Neural cell (in vitro differentiated cells): ENCODE results near the gene GIPC3.

Source experiments
- POLR2AphosphoS5 ChIP-seq: IDR thresholded peaks from 2 replicates; pipeline ENCODE4 v1.6.1; 2012
- TF ChIP-seq, protein P1 (sequence below): fragments of 450-650 bp; IDR thresholded peaks from 2 replicates; pipeline ENCODE4 v1.5.1; 2014; ENCODE audit warnings: antibody characterized with exemption, mild to moderate bottlenecking, moderate library complexity; ENCODE audit not compliant: poor library complexity, severe bottlenecking

DNA sequence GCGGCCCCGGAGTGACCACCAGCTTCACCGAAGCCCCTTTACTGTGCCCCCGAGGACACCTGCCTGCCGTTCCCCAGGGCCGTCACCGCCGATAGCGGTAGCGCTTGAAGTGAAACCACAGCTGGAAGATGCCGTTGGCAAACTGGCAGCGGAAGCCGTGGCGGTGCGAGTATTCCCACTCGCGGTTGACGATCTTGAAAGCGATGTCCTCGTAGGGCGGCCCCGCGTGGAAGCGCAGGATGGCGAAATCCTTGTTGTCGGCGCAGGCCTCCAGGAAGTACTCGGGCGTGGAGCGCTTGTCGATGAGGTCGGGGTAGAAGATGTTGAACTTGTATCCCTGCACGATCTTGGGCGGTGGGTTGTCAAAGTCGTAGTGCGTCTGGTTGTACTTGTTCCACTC is 26.6 kb downstream of the GIPC3 start:
- TF ChIP-seq POLR2AphosphoS5: no peak
- TF ChIP-seq, protein P1, sequence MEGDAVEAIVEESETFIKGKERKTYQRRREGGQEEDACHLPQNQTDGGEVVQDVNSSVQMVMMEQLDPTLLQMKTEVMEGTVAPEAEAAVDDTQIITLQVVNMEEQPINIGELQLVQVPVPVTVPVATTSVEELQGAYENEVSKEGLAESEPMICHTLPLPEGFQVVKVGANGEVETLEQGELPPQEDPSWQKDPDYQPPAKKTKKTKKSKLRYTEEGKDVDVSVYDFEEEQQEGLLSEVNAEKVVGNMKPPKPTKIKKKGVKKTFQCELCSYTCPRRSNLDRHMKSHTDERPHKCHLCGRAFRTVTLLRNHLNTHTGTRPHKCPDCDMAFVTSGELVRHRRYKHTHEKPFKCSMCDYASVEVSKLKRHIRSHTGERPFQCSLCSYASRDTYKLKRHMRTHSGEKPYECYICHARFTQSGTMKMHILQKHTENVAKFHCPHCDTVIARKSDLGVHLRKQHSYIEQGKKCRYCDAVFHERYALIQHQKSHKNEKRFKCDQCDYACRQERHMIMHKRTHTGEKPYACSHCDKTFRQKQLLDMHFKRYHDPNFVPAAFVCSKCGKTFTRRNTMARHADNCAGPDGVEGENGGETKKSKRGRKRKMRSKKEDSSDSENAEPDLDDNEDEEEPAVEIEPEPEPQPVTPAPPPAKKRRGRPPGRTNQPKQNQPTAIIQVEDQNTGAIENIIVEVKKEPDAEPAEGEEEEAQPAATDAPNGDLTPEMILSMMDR: no peak
